Dendritic cell treated with granulocyte-macrophage colony-stimulating factor and Interleukin-4, amounts not matched to agents 40 ng/mL and 50 ng/mL, for 4 days (primary cell): ENCODE data around the gene ZNF836.

Experiments used
- H3K27ac Mint-ChIP-seq: one replicate; pipeline ENCODE4 v1.8.0; 2022; ENCODE audit warnings: mild to moderate bottlenecking, mixed read lengths
- H3K27me3 Mint-ChIP-seq: one replicate; pipeline ENCODE4 v1.8.0; 2022; ENCODE audit warnings: mild to moderate bottlenecking, mixed read lengths
- H3K36me3 Mint-ChIP-seq: one replicate; pipeline ENCODE4 v1.8.0; 2022; ENCODE audit warnings: low read depth, mixed read lengths
- H3K4me1 Mint-ChIP-seq: one replicate; pipeline ENCODE4 v1.8.0; 2022; ENCODE audit warnings: low read depth, mixed read lengths
- H3K4me3 Mint-ChIP-seq: one replicate; pipeline ENCODE4 v1.8.0; 2022; ENCODE audit warnings: mild to moderate bottlenecking, moderate library complexity, mixed read lengths
- H3K9me3 Mint-ChIP-seq: one replicate; pipeline ENCODE4 v1.8.0; 2022; ENCODE audit warnings: mixed read lengths
- intact Hi-C: fragments of 100-400 bp; cut with micrococcal nuclease; formaldehyde crosslinking; loops from one replicate; pipeline ENCODE4 v1.15.0; 2022

ZNF836 gene

GRCh38 chr19:52148256-52148655 is 23.2 kb downstream of the ZNF836 start:
- Mint-ChIP-seq H3K27me3 (no peaks in the 10 kb centered on the region), H3K36me3 (peaks cover 6% of the 10 kb centered on the region), H3K9me3 (peaks cover 72% of the 10 kb centered on the region), H3K4me1 (no peaks in the 10 kb centered on the region), H3K4me3 (no peak overlapping the region), H3K27ac (no peak overlapping the region)
- intact Hi-C loops, result no loop called here

DNA sequence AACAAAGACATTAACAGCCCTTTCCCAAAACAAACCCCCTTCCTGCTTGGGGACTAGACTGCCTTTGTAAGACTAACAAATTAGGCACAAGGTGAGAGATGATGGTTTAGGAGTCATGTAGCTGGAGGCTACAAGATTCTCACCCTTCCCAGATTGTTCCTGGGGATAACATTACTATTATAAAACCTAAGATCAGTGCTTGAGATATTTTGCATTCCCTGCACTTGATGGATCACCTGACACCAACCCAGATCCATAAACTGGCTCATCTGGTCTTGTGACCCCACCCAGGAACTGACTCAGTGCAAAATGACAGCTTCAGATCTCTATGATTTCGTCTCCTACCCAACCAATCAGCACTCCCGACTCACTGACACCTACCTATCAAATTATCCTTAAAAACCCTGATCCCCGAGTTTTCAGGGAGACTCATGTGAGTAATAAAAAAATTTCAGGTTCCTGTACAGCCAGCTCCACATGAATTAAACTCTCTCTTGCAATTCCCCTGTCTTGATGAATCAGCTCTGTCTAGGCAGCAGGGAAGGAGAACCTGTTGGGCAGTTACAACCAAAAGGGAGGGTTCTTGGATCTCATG is 29.3 kb downstream of the ZNF836 start:
- intact Hi-C loops, result no loop called here
- H3K4me1 Mint-ChIP-seq, result peaks cover 18% of the 10 kb centered on the region
- H3K36me3 Mint-ChIP-seq, result peaks cover 26% of the 10 kb centered on the region
- H3K4me3 Mint-ChIP-seq, result no peak overlapping the region
- H3K27me3 Mint-ChIP-seq, result no peaks in the 10 kb centered on the region
- peaks cover 57% of the 10 kb centered on the region for H3K9me3 Mint-ChIP-seq
- no peak overlapping the region for H3K27ac Mint-ChIP-seq

- peaks cover 48% of the 10 kb centered on the region for H3K9me3 Mint-ChIP-seq
- H3K27me3 Mint-ChIP-seq, result no peaks in the 10 kb centered on the region
- H3K27ac Mint-ChIP-seq, result no peak overlapping the region
- H3K36me3 Mint-ChIP-seq, result peaks cover 35% of the 10 kb centered on the region
- intact Hi-C loops, result no loop called here
- no peak overlapping the region for H3K4me3 Mint-ChIP-seq
- peaks cover 18% of the 10 kb centered on the region for H3K4me1 Mint-ChIP-seq
Measured at GRCh38 chr19:52141203-52141602, 30.2 kb downstream of the ZNF836 start.

- H3K27ac Mint-ChIP-seq, result peak overlapping the region; percentile 98
- H3K4me3 Mint-ChIP-seq, result peak overlapping the region; percentile 93
- intact Hi-C loops, result no loop called here
- H3K27me3 Mint-ChIP-seq, result no peaks in the 10 kb centered on the region
- peaks cover 45% of the 10 kb centered on the region for H3K9me3 Mint-ChIP-seq
- H3K36me3 Mint-ChIP-seq, result peaks cover 45% of the 10 kb centered on the region
- H3K4me1 Mint-ChIP-seq, result peaks cover 18% of the 10 kb centered on the region
Measured at GRCh38 chr19:52140032-52140710, 31.2 kb downstream of the ZNF836 start.

- intact Hi-C loops, result loop anchor here (1.0 to 2.0 kb wide), 2 partner anchors 51 to 97 kb away; partner anchors contain the start of gene PPP2R1A
- Mint-ChIP-seq H3K9me3 (peaks cover 45% of the 10 kb centered on the region), H3K36me3 (peaks cover 52% of the 10 kb centered on the region), H3K27ac (peak within 1 kb of the TSS; percentile 98), H3K27me3 (no peaks in the 10 kb centered on the region), H3K4me3 (peak within 1 kb of the TSS; percentile 93), H3K4me1 (peaks cover 18% of the 10 kb centered on the region)
Measured at GRCh38 chr19:52139252-52140031, 32.0 kb downstream of the ZNF836 start, which contains the start of gene ZNF616. TSS of gene ZNF616 (minus strand) at chr19:52139938. CDS start at chr19:52130512, 9,426 bp downstream.

DNA sequence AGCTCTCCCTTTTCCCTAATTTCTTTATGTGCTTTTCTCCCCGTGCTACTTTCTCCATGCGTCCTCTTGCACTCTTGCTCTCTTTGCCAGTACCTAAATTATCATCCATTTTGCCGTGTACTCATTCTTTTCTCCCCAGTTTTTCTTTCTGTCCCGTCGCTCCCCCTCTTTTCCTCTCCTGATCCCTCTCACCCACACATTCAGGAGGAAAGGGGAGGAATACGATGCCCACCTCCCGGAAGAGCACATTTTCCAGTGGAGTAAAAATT is 32.5 kb downstream of the ZNF836 start:
- Mint-ChIP-seq H3K27ac (peak overlapping the region; percentile 98), H3K36me3 (peaks cover 57% of the 10 kb centered on the region), H3K4me1 (peaks cover 18% of the 10 kb centered on the region), H3K4me3 (peak overlapping the region; percentile 93), H3K9me3 (peaks cover 47% of the 10 kb centered on the region), H3K27me3 (no peaks in the 10 kb centered on the region)
- intact Hi-C loops, result loop anchor here (1.0 to 2.0 kb wide), 2 partner anchors 51 to 98 kb away; partner anchors contain the start of gene PPP2R1A

DNA sequence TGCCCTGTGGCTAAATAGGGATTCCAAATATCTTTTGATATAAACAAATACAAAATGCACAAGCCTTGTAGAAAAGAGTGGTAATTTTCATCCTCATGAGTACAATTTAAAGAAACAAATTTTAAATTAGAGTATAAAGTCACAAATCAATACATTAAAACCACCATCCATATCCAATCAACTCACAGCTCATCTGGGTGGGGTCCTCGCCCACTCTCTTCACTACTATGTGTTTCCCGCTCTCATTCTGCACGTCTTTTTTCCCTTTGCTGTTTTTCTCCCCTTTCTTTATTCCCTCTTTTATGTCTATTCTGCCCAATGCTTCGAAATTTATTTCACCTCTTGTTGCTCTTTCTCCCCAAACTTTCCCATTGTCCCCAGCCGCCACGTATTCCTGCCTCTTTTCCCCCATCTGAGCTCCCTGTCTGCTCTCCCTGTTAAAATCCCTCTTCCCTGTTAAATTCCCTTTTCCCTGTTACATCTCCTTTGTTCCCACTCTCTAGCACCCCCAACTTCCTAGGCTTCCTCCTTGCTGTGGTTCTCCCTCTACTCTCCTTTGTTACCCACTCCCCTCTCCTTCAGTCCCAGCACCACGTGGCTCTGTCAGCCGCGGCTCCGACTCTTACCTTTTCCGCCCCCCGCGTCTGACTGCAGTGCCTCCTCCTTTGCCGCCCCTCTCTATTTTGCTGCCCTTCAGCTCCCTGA is 33.0 kb downstream of the ZNF836 start:
- Mint-ChIP-seq H3K4me3 (peak overlapping the region; percentile 93), H3K27ac (peak overlapping the region; percentile 98), H3K4me1 (peaks cover 18% of the 10 kb centered on the region), H3K27me3 (no peaks in the 10 kb centered on the region), H3K9me3 (peaks cover 51% of the 10 kb centered on the region), H3K36me3 (peaks cover 62% of the 10 kb centered on the region)
- intact Hi-C loops, result loop anchor here (2.0 kb wide), 1 partner anchor 98 kb away; no protein-coding TSS in a partner anchor

DNA sequence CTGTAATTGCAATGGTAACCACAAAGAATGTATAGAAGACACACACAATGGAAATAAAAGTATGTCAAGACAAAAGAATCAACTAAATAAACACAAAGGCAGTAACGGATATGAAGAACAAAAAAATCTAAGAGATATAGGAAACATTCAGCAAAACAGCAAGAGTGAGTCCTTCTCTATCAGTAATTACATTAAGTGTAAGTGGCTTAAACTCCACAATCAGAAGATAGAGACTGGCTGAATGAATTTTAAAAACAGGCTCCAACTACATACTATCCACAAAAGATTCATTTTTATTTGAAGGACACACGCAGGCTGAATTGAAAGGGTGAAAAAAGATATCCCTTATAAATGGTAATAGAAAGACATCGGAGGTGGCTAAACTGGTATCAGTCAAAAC is 51.1 kb downstream of the ZNF836 start:
- H3K4me3 Mint-ChIP-seq, result no peak overlapping the region
- intact Hi-C loops, result no loop called here
- H3K36me3 Mint-ChIP-seq, result peaks cover 98% of the 10 kb centered on the region
- peaks cover 86% of the 10 kb centered on the region for H3K9me3 Mint-ChIP-seq
- H3K27me3 Mint-ChIP-seq, result no peaks in the 10 kb centered on the region
- no peak overlapping the region for H3K27ac Mint-ChIP-seq
- no peaks in the 10 kb centered on the region for H3K4me1 Mint-ChIP-seq

DNA sequence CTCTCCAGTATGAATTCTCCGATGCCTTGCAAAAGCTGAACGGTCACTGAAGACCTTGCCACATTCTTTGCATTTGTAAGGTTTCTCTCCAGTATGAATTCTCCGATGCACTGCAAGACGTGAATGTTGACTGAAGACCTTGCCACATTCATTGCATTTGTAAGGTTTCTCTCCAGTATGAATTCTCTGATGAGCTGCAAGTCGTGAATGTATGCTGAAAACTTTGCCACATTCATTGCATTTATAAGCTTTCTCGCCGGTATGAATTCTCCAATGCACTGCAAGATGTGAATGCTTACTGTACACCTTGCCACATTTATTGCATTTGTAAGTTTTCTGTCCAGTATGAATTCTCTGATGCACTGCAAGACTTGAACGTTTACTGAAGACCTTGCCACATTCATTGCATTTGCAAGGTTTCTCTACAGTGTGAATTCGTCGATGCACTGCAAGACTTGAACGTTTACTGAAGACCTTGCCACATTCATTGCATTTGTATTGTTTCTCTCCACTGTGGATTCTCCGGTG is 55.8 kb downstream of the ZNF836 start:
- H3K4me1 Mint-ChIP-seq, result no peaks in the 10 kb centered on the region
- peaks cover 62% of the 10 kb centered on the region for H3K36me3 Mint-ChIP-seq
- H3K4me3 Mint-ChIP-seq, result no peak overlapping the region
- no peak overlapping the region for H3K27ac Mint-ChIP-seq
- peaks cover 94% of the 10 kb centered on the region for H3K9me3 Mint-ChIP-seq
- H3K27me3 Mint-ChIP-seq, result no peaks in the 10 kb centered on the region
- intact Hi-C loops, result no loop called here

- H3K36me3 Mint-ChIP-seq, result peaks cover 53% of the 10 kb centered on the region
- no peaks in the 10 kb centered on the region for H3K4me1 Mint-ChIP-seq
- no peaks in the 10 kb centered on the region for H3K27me3 Mint-ChIP-seq
- H3K4me3 Mint-ChIP-seq, result no peak overlapping the region
- peaks cover 94% of the 10 kb centered on the region for H3K9me3 Mint-ChIP-seq
- intact Hi-C loops, result no loop called here
- no peak overlapping the region for H3K27ac Mint-ChIP-seq
Measured at GRCh38 chr19:52114691-52115090, 56.7 kb downstream of the ZNF836 start.

GRCh38 chr19:52112624-52113023 is 58.8 kb downstream of the ZNF836 start:
- no peak overlapping the region for H3K27ac Mint-ChIP-seq
- peaks cover 90% of the 10 kb centered on the region for H3K9me3 Mint-ChIP-seq
- intact Hi-C loops, result no loop called here
- no peaks in the 10 kb centered on the region for H3K27me3 Mint-ChIP-seq
- H3K4me3 Mint-ChIP-seq, result no peak overlapping the region
- no peaks in the 10 kb centered on the region for H3K4me1 Mint-ChIP-seq
- H3K36me3 Mint-ChIP-seq, result peaks cover 33% of the 10 kb centered on the region

- peaks cover 16% of the 10 kb centered on the region for H3K36me3 Mint-ChIP-seq
- H3K4me1 Mint-ChIP-seq, result no peaks in the 10 kb centered on the region
- peaks cover 91% of the 10 kb centered on the region for H3K9me3 Mint-ChIP-seq
- intact Hi-C loops, result no loop called here
- H3K4me3 Mint-ChIP-seq, result no peak overlapping the region
- H3K27ac Mint-ChIP-seq, result no peak overlapping the region
- no peaks in the 10 kb centered on the region for H3K27me3 Mint-ChIP-seq
Measured at GRCh38 chr19:52110780-52111179, 60.6 kb downstream of the ZNF836 start.
